HEK293T (cell line): ENCODE results near the gene ARHGEF10L.

Source experiments
- CTCF ChIA-PET: fragments of 350-600 bp; formaldehyde crosslinking; extraction: SDS; loops from one replicate; lab custom pipeline; 2021; ENCODE audit warnings: antibody characterized with exemption, inconsistent platforms; lab: Yijun Ruan, JAX
- POLR2A ChIA-PET: fragments of 350-600 bp; formaldehyde crosslinking; extraction: SDS; loops from one replicate; lab custom pipeline; 2020; ENCODE audit warnings: antibody characterized with exemption, inconsistent platforms; lab: Yijun Ruan, JAX
- DNase-seq: peaks from one replicate; pipeline ENCODE4 v3.0.0; 2012; ENCODE audit warnings: mixed read lengths; ENCODE audit errors: extremely low spot score
- ARNT ChIP-seq: fragments of 450-650 bp; IDR thresholded peaks from 2 replicates; pipeline ENCODE4 v1.6.1; 2017; ENCODE audit warnings: mild to moderate bottlenecking
- BHLHE40 ChIP-seq: fragments of 450-650 bp; IDR thresholded peaks from 2 replicates; pipeline ENCODE4 v1.6.1; 2016; ENCODE audit warnings: mild to moderate bottlenecking, moderate library complexity, borderline replicate concordance
- CTBP1 ChIP-seq: fragments of 450-650 bp; IDR thresholded peaks from 2 replicates; pipeline ENCODE4 v1.6.1; 2016; ENCODE audit warnings: borderline replicate concordance
- ELF4 ChIP-seq: fragments of 450-650 bp; IDR thresholded peaks from 2 replicates; pipeline ENCODE4 v1.6.1; 2017; ENCODE audit warnings: antibody characterized with exemption
- FOXA1 ChIP-seq: fragments of 450-650 bp; IDR thresholded peaks from 2 replicates; pipeline ENCODE4 v1.6.1; 2016; ENCODE audit warnings: mild to moderate bottlenecking
- FOXK2 ChIP-seq: fragments of 450-650 bp; IDR thresholded peaks from 2 replicates; pipeline ENCODE4 v1.6.1; 2016; ENCODE audit warnings: mild to moderate bottlenecking
- FOXM1 ChIP-seq: fragments of 450-650 bp; IDR thresholded peaks from 2 replicates; pipeline ENCODE4 v1.6.1; 2017; ENCODE audit warnings: mild to moderate bottlenecking, borderline replicate concordance
- HDGF ChIP-seq: fragments of 450-650 bp; IDR thresholded peaks from 2 replicates; pipeline ENCODE4 v1.6.1; 2017; ENCODE audit warnings: antibody characterized with exemption, borderline replicate concordance
- L3MBTL2 ChIP-seq: fragments of 450-650 bp; conservative IDR thresholded peaks from 2 replicates; pipeline ENCODE4 v1.6.1; 2016; ENCODE audit warnings: mild to moderate bottlenecking
- LEF1 ChIP-seq: fragments of 450-650 bp; IDR thresholded peaks from 2 replicates; pipeline ENCODE4 v1.6.1; 2017; ENCODE audit warnings: mild to moderate bottlenecking, borderline replicate concordance
- NFRKB ChIP-seq: fragments of 450-650 bp; IDR thresholded peaks from 2 replicates; pipeline ENCODE4 v1.6.1; 2016; ENCODE audit warnings: mild to moderate bottlenecking, moderate library complexity
- PKNOX1 ChIP-seq: fragments of 450-650 bp; IDR thresholded peaks from 2 replicates; pipeline ENCODE4 v1.6.1; 2016
- SP1 ChIP-seq: fragments of 450-650 bp; IDR thresholded peaks from 2 replicates; pipeline ENCODE4 v1.6.1; 2017
- SUZ12 ChIP-seq: fragments of 450-650 bp; IDR thresholded peaks from 2 replicates; pipeline ENCODE4 v1.6.1; 2016; ENCODE audit warnings: mild to moderate bottlenecking
- TARDBP ChIP-seq: fragments of 450-650 bp; IDR thresholded peaks from 2 replicates; pipeline ENCODE4 v1.6.1; 2016
- ZNF384 ChIP-seq: fragments of 450-650 bp; IDR thresholded peaks from 2 replicates; pipeline ENCODE4 v1.6.1; 2016

Gene ARHGEF10L

GRCh38 chr1:17539118-17539476 lies 401 bp upstream of the ARHGEF10L start:
- ChIA-PET CTCF (interaction anchor here (0.6 to 1.0 kb wide), 2 partner anchors 21 to 68 kb away, joined by 3 read pairs; no protein-coding TSS in a partner anchor), POLR2A (interaction anchor here (1.2 kb wide), 1 partner anchor 9 kb away, joined by 3 read pairs; no protein-coding TSS in a partner anchor)
- TF ChIP-seq NFRKB = no peak
- TF ChIP-seq LEF1 = no peak
- no peak for TF ChIP-seq CTBP1
- TF ChIP-seq SUZ12 = no peak
- no peak for TF ChIP-seq ELF4
- DNase-seq = no peak

- ChIA-PET CTCF (interaction anchor here (0.5 kb wide), 1 partner anchor 21 kb away, joined by 3 read pairs; no protein-coding TSS in a partner anchor), POLR2A (interaction anchor here (1.0 to 1.3 kb wide), 2 partner anchors 13 to 43 kb away, joined by 3 to 5 read pairs; no protein-coding TSS in a partner anchor)
- DNase-seq = peak; percentile 41
- TF ChIP-seq LEF1 (no peak), NFRKB (no peak), HDGF (no peak), TARDBP (no peak), SUZ12 (no peak), SP1 (no peak)
These were observed 930 bp downstream of the ARHGEF10L start for GRCh38 chr1:17540255-17541001.

- POLR2A ChIA-PET = interaction anchor here (1.4 kb wide), 1 partner anchor 11 kb away, joined by 3 read pairs; no protein-coding TSS in a partner anchor
- CTCF ChIA-PET = no interaction called here
- TF ChIP-seq ZNF384 = no peak
- no peak for DNase-seq
These were observed 3.1 kb downstream of the ARHGEF10L start for GRCh38 chr1:17542645-17543044.

- POLR2A ChIA-PET = no interaction called here
- CTCF ChIA-PET = interaction anchor here (0.7 kb wide), 1 partner anchor 62 kb away, joined by 3 read pairs; no protein-coding TSS in a partner anchor
- no peak for TF ChIP-seq PKNOX1
- no peak for TF ChIP-seq ELF4
- TF ChIP-seq BHLHE40 = no peak
- no peak for TF ChIP-seq FOXK2
- no peak for TF ChIP-seq ZNF384
- no peak for TF ChIP-seq L3MBTL2
- no peak for TF ChIP-seq FOXM1
- no peak for TF ChIP-seq FOXA1
- no peak for TF ChIP-seq SP1
- no peak for TF ChIP-seq LEF1
- no peak for TF ChIP-seq NFRKB
- TF ChIP-seq ARNT = no peak
- TF ChIP-seq HDGF = no peak
- TF ChIP-seq TARDBP = no peak
- no peak for TF ChIP-seq CTBP1
- no peak for TF ChIP-seq SUZ12
- DNase-seq = no peak
These were observed 5.4 kb downstream of the ARHGEF10L start for GRCh38 chr1:17544776-17545350.

- DNase-seq = no peak
- POLR2A ChIA-PET = no interaction called here
- TF ChIP-seq SUZ12 (no peak), PKNOX1 (no peak), NFRKB (no peak), LEF1 (no peak), FOXK2 (no peak), BHLHE40 (no peak), TARDBP (no peak), HDGF (no peak), L3MBTL2 (no peak), FOXM1 (no peak), CTBP1 (no peak), ARNT (no peak), ELF4 (no peak), SP1 (no peak)
- CTCF ChIA-PET = interaction anchor here (0.7 kb wide), 1 partner anchor 61 kb away, joined by 3 read pairs; no protein-coding TSS in a partner anchor
These were observed 5.9 kb downstream of the ARHGEF10L start for GRCh38 chr1:17545356-17545755.

- ChIA-PET CTCF (interaction anchor here (0.7 kb wide), 1 partner anchor 34 kb away, joined by 3 read pairs; no protein-coding TSS in a partner anchor), POLR2A (no interaction called here)
- no peak for TF ChIP-seq ZNF384
- no peak for TF ChIP-seq SUZ12
- TF ChIP-seq SP1 = no peak
- TF ChIP-seq ELF4 = no peak
- no peak for TF ChIP-seq ARNT
- DNase-seq = no peak
These were observed 7.6 kb downstream of the ARHGEF10L start for GRCh38 chr1:17546946-17547670.
